K562 (cell line): Measurements from ENCODE around the gene MED31.

ENCODE experiments used
- NFE2 ChIP-seq: IDR thresholded peaks from 2 replicates; pipeline ENCODE4 v1.6.1; 2014; ENCODE audit warnings: antibody characterized with exemption, low read depth
- PHF8 ChIP-seq: fragments of 200-600 bp; sonication (generic); IDR thresholded peaks from 2 replicates; pipeline ENCODE4 v1.6.1; 2012; ENCODE audit warnings: mixed run types, mild to moderate bottlenecking, inconsistent platforms, low read length, moderate library complexity, borderline replicate concordance
- POLR2A ChIP-seq: fragments of 450-650 bp; conservative IDR thresholded peaks from 2 replicates; pipeline ENCODE4 v1.6.1; 2016
- TF ChIP-seq, protein P1 (sequence below): fragments of 450-650 bp; IDR thresholded peaks from 2 replicates; pipeline ENCODE4 v1.6.1; 2016; ENCODE audit warnings: mild to moderate bottlenecking, moderate library complexity
- TF ChIP-seq, protein P2 (sequence below): fragments of 250-450 bp; sonication (Bioruptor Pico); IDR thresholded peaks from 2 replicates; pipeline ENCODE4 v1.4.0; 2020
- TF ChIP-seq, protein P3 (sequence below), 3 experiments: IDR thresholded peaks in 2 of 3; conservative IDR thresholded peaks in 1 of 3; 2 replicates each; pipeline ENCODE4 v1.5.1; 2011 to 2012; ENCODE audit warnings: low read length in 3 of 3, mild to moderate bottlenecking in 3 of 3, control low read depth in 2 of 3, improper control_type of control experiment in 1 of 3, inconsistent platforms in 1 of 3, low read depth in 1 of 3, mixed read lengths in 1 of 3, moderate library complexity in 1 of 3; ENCODE audit not compliant: insufficient read depth in 2 of 3

DNA sequence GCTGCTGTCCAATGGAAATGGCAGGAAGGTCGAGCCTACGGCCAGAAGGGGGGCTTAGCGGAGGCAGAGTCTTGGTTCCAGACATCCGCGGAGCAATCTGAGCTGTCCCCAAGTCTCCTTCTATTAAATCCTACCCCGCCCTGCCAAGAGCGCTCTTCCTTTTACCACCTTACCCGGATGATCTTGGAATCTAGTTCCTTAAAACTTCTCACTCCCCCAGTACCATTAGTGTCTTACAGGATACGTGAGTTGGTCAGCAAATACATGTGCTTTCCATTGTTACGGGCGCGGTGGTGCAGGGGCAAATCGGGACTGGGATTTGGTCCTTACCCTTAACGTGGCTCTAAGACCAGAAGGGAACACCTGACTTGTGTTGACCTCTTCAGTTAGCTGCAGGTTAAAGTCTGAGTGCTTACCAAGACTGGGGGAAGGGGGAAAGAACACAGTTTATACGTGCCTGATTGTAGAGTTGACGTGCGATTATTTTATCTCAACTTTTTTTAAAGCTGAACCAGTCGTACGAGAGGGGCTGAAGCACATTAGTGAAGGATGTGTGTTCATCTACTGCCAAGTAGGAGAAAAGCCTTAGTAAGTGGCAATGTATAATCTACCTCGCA lies 10.1 kb downstream of the MED31 start:
- TF ChIP-seq NFE2 (no peak), PHF8 (no peak), POLR2A (no peak)
- TF ChIP-seq, protein P1, sequence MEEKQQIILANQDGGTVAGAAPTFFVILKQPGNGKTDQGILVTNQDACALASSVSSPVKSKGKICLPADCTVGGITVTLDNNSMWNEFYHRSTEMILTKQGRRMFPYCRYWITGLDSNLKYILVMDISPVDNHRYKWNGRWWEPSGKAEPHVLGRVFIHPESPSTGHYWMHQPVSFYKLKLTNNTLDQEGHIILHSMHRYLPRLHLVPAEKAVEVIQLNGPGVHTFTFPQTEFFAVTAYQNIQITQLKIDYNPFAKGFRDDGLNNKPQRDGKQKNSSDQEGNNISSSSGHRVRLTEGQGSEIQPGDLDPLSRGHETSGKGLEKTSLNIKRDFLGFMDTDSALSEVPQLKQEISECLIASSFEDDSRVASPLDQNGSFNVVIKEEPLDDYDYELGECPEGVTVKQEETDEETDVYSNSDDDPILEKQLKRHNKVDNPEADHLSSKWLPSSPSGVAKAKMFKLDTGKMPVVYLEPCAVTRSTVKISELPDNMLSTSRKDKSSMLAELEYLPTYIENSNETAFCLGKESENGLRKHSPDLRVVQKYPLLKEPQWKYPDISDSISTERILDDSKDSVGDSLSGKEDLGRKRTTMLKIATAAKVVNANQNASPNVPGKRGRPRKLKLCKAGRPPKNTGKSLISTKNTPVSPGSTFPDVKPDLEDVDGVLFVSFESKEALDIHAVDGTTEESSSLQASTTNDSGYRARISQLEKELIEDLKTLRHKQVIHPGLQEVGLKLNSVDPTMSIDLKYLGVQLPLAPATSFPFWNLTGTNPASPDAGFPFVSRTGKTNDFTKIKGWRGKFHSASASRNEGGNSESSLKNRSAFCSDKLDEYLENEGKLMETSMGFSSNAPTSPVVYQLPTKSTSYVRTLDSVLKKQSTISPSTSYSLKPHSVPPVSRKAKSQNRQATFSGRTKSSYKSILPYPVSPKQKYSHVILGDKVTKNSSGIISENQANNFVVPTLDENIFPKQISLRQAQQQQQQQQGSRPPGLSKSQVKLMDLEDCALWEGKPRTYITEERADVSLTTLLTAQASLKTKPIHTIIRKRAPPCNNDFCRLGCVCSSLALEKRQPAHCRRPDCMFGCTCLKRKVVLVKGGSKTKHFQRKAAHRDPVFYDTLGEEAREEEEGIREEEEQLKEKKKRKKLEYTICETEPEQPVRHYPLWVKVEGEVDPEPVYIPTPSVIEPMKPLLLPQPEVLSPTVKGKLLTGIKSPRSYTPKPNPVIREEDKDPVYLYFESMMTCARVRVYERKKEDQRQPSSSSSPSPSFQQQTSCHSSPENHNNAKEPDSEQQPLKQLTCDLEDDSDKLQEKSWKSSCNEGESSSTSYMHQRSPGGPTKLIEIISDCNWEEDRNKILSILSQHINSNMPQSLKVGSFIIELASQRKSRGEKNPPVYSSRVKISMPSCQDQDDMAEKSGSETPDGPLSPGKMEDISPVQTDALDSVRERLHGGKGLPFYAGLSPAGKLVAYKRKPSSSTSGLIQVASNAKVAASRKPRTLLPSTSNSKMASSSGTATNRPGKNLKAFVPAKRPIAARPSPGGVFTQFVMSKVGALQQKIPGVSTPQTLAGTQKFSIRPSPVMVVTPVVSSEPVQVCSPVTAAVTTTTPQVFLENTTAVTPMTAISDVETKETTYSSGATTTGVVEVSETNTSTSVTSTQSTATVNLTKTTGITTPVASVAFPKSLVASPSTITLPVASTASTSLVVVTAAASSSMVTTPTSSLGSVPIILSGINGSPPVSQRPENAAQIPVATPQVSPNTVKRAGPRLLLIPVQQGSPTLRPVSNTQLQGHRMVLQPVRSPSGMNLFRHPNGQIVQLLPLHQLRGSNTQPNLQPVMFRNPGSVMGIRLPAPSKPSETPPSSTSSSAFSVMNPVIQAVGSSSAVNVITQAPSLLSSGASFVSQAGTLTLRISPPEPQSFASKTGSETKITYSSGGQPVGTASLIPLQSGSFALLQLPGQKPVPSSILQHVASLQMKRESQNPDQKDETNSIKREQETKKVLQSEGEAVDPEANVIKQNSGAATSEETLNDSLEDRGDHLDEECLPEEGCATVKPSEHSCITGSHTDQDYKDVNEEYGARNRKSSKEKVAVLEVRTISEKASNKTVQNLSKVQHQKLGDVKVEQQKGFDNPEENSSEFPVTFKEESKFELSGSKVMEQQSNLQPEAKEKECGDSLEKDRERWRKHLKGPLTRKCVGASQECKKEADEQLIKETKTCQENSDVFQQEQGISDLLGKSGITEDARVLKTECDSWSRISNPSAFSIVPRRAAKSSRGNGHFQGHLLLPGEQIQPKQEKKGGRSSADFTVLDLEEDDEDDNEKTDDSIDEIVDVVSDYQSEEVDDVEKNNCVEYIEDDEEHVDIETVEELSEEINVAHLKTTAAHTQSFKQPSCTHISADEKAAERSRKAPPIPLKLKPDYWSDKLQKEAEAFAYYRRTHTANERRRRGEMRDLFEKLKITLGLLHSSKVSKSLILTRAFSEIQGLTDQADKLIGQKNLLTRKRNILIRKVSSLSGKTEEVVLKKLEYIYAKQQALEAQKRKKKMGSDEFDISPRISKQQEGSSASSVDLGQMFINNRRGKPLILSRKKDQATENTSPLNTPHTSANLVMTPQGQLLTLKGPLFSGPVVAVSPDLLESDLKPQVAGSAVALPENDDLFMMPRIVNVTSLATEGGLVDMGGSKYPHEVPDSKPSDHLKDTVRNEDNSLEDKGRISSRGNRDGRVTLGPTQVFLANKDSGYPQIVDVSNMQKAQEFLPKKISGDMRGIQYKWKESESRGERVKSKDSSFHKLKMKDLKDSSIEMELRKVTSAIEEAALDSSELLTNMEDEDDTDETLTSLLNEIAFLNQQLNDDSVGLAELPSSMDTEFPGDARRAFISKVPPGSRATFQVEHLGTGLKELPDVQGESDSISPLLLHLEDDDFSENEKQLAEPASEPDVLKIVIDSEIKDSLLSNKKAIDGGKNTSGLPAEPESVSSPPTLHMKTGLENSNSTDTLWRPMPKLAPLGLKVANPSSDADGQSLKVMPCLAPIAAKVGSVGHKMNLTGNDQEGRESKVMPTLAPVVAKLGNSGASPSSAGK: no peak
- TF ChIP-seq, protein P2, sequence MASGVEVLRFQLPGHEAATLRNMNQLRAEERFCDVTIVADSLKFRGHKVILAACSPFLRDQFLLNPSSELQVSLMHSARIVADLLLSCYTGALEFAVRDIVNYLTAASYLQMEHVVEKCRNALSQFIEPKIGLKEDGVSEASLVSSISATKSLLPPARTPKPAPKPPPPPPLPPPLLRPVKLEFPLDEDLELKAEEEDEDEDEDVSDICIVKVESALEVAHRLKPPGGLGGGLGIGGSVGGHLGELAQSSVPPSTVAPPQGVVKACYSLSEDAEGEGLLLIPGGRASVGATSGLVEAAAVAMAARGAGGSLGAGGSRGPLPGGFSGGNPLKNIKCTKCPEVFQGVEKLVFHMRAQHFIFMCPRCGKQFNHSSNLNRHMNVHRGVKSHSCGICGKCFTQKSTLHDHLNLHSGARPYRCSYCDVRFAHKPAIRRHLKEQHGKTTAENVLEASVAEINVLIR (CRISPR knock-in tag): no peak
- TF ChIP-seq, protein P3, sequence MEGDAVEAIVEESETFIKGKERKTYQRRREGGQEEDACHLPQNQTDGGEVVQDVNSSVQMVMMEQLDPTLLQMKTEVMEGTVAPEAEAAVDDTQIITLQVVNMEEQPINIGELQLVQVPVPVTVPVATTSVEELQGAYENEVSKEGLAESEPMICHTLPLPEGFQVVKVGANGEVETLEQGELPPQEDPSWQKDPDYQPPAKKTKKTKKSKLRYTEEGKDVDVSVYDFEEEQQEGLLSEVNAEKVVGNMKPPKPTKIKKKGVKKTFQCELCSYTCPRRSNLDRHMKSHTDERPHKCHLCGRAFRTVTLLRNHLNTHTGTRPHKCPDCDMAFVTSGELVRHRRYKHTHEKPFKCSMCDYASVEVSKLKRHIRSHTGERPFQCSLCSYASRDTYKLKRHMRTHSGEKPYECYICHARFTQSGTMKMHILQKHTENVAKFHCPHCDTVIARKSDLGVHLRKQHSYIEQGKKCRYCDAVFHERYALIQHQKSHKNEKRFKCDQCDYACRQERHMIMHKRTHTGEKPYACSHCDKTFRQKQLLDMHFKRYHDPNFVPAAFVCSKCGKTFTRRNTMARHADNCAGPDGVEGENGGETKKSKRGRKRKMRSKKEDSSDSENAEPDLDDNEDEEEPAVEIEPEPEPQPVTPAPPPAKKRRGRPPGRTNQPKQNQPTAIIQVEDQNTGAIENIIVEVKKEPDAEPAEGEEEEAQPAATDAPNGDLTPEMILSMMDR (IDR thresholded peaks at IDR 0.05 in 2 of 3, conservative IDR thresholded peaks at IDR 0.05 in 1 of 3; ENCODE audit: insufficient read depth in 2 of 3, low read depth in 1 of 3, low read length in 3 of 3): no peak
